Fibroblast of lung (primary cell): ENCODE data around the gene RPS6KA2.

Source experiments
- EZH2 ChIP-seq: IDR thresholded peaks from 2 replicates; pipeline ENCODE4 v1.5.1; 2012; ENCODE audit warnings: low read length, control low read depth, mild to moderate bottlenecking; ENCODE audit errors: missing control alignments
- TF ChIP-seq, protein P1 (sequence below), 2 donors: IDR thresholded peaks in 1 of 2; conservative IDR thresholded peaks in 1 of 2; 1 replicate in 1 of 2; 2 replicates in 1 of 2; pipeline ENCODE4 v1.5.1; 2011 to 2012; ENCODE audit warnings: low read length in 2 of 2, control low read depth in 1 of 2, inconsistent platforms in 1 of 2, low read depth in 1 of 2, mild to moderate bottlenecking in 1 of 2

DNA sequence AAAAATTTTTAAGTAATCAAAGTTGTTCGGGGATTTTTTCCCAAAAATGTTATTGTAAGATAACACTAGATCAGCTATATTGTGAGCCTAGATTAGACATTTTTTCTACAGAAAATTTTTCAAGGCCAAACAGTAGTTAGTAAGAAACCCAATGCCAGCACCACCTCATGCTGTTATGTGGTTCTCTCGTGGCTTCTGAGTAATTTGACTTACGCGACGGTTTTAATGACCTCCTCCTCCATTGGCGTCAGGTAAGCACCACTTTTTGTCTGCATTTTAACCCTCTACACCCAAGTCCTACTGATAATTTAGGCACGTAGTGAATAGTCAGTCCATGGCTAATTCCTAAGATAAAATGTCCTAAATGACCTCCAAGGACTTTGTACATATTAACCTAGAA lies 9.7 kb downstream of the RPS6KA2 start:
- TF ChIP-seq, protein P1, sequence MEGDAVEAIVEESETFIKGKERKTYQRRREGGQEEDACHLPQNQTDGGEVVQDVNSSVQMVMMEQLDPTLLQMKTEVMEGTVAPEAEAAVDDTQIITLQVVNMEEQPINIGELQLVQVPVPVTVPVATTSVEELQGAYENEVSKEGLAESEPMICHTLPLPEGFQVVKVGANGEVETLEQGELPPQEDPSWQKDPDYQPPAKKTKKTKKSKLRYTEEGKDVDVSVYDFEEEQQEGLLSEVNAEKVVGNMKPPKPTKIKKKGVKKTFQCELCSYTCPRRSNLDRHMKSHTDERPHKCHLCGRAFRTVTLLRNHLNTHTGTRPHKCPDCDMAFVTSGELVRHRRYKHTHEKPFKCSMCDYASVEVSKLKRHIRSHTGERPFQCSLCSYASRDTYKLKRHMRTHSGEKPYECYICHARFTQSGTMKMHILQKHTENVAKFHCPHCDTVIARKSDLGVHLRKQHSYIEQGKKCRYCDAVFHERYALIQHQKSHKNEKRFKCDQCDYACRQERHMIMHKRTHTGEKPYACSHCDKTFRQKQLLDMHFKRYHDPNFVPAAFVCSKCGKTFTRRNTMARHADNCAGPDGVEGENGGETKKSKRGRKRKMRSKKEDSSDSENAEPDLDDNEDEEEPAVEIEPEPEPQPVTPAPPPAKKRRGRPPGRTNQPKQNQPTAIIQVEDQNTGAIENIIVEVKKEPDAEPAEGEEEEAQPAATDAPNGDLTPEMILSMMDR (conservative IDR thresholded peaks at IDR 0.05 in 1 of 2, IDR thresholded peaks at IDR 0.05 in 1 of 2; ENCODE audit: low read depth in 1 of 2, low read length in 2 of 2): no peak
- no peak for TF ChIP-seq EZH2
